ENCODE data around the gene CCDC47.

CCDC47 gene

GRCh38 chr17:63786971-63787711 is 13.7 kb upstream of the CCDC47 start:
- FAIRE-seq (no peak), DNase-seq (ENCODE audit: extremely low spot score, insufficient read length, low read depth) (no peak)

- FAIRE-seq (no peak), DNase-seq (ENCODE audit: extremely low spot score, insufficient read length, low read depth) (no peak)
Measured at GRCh38 chr17:63786117-63786516, 12.7 kb upstream of the CCDC47 start.

GRCh38 chr17:63785556-63785955 is 12.2 kb upstream of the CCDC47 start:
- DNase-seq (ENCODE audit: extremely low spot score, insufficient read length, low read depth) (no peak), FAIRE-seq (no peak)

- FAIRE-seq = no peak
- no peak for DNase-seq (ENCODE audit: extremely low spot score, insufficient read length, low read depth)
Measured at GRCh38 chr17:63783522-63783921, 10.1 kb upstream of the CCDC47 start.

GRCh38 chr17:63780928-63781327 is 7.5 kb upstream of the CCDC47 start:
- no peak for FAIRE-seq
- no peak for DNase-seq (ENCODE audit: extremely low spot score, insufficient read length, low read depth)

- no peak for DNase-seq (ENCODE audit: extremely low spot score, insufficient read length, low read depth)
- FAIRE-seq = no peak
Measured at GRCh38 chr17:63780507-63780906, 7.1 kb upstream of the CCDC47 start.

- FAIRE-seq (no peak), DNase-seq (ENCODE audit: extremely low spot score, insufficient read length, low read depth) (no peak)
Measured at GRCh38 chr17:63775420-63775819, 2.0 kb upstream of the CCDC47 start.

GRCh38 chr17:63774969-63775265 is 1.5 kb upstream of the CCDC47 start:
- FAIRE-seq (no peak), DNase-seq (ENCODE audit: extremely low spot score, insufficient read length, low read depth) (no peak)

- DNase-seq (ENCODE audit: extremely low spot score, insufficient read length, low read depth) (no peak), FAIRE-seq (no peak)
Measured at GRCh38 chr17:63774141-63774968, 958 bp upstream of the CCDC47 start, which contains the start of gene DDX42. Gene DDX42 (plus strand): TSS chr17:63774170. CDS start chr17:63787050, 12,880 bp downstream.

GRCh38 chr17:63772801-63773271 is 561 bp downstream of the CCDC47 start:
- no peak for DNase-seq (ENCODE audit: extremely low spot score, insufficient read length, low read depth)
- no peak for FAIRE-seq

GRCh38 chr17:63768433-63768832 is 5.0 kb downstream of the CCDC47 start:
- no peak for FAIRE-seq
- no peak for DNase-seq (ENCODE audit: extremely low spot score, insufficient read length, low read depth)

GRCh38 chr17:63766754-63767153 is 6.6 kb downstream of the CCDC47 start:
- FAIRE-seq (no peak), DNase-seq (ENCODE audit: extremely low spot score, insufficient read length, low read depth) (no peak)

- DNase-seq (ENCODE audit: extremely low spot score, insufficient read length, low read depth) (no peak), FAIRE-seq (no peak)
Measured at GRCh38 chr17:63764716-63765115, 8.7 kb downstream of the CCDC47 start.

- FAIRE-seq = no peak
Measured at GRCh38 chr17:63762161-63763078, 11.0 kb downstream of the CCDC47 start.

GRCh38 chr17:63760771-63761539 is 12.4 kb downstream of the CCDC47 start:
- DNase-seq (ENCODE audit: extremely low spot score, insufficient read length, low read depth) (no peak), FAIRE-seq (no peak)

More at GRCh38 chr17:63762161-63763078, 11.0 kb downstream of the CCDC47 start:
- DNase-seq (ENCODE audit: extremely low spot score, insufficient read length, low read depth) = no peak

- DNase-seq (ENCODE audit: extremely low spot score, insufficient read length, low read depth) = no peak
- no peak for FAIRE-seq
Measured at GRCh38 chr17:63758428-63758827, 15.0 kb downstream of the CCDC47 start.

GRCh38 chr17:63754046-63754445 is 19.4 kb downstream of the CCDC47 start:
- FAIRE-seq (no peak), DNase-seq (ENCODE audit: extremely low spot score, insufficient read length, low read depth) (no peak)

GRCh38 chr17:63753215-63753614 is 20.2 kb downstream of the CCDC47 start:
- FAIRE-seq (no peak), DNase-seq (ENCODE audit: extremely low spot score, insufficient read length, low read depth) (no peak)

GRCh38 chr17:63752707-63753106 is 20.7 kb downstream of the CCDC47 start:
- DNase-seq (ENCODE audit: extremely low spot score, insufficient read length, low read depth) = no peak
- no peak for FAIRE-seq

- no peak for DNase-seq (ENCODE audit: extremely low spot score, insufficient read length, low read depth)
Measured at GRCh38 chr17:63751806-63752205, 21.6 kb downstream of the CCDC47 start.

More at GRCh38 chr17:63751806-63752205, 21.6 kb downstream of the CCDC47 start:
- FAIRE-seq = peak; percentile 84

All from GM18507 (cell line).